Omental fat pad (tissue), 4 donors: ENCODE data around the gene ENPP4. TPM values are rescaled to one million over a fixed set of nuclear protein-coding genes. Genes with fewer than 3 reads are reported as not detected.

Experiments used
- ATAC-seq: fragments of 150-250 bp; one replicate; pipeline ENCODE4 v1.9.1; 2016; ENCODE audit warnings: mild to moderate bottlenecking, moderate library complexity; ENCODE audit not compliant: low FRiP score
- DNase-seq: peaks from one replicate; pipeline ENCODE4 v3.0.0-alpha.2; 2019; ENCODE audit warnings: low spot score
- CTCF ChIP-seq, 3 donors: fragments of 450-650 bp; IDR thresholded peaks; one replicate each; pipeline ENCODE4 v1.5.1; 2016 to 2017; ENCODE audit warnings: antibody characterized with exemption in 3 of 3, mild to moderate bottlenecking in 3 of 3, moderate library complexity in 2 of 3
- total RNA-seq, 4 donors: library from RNA; depleted of rRNA; stranded (reverse); fragments of >200 nt; gene quantifications; one replicate each; pipeline ENCODE4 v1.1.0, GENCODE V29; 2016

Gene ENPP4
- total RNA-seq, 4 donors from 2014 or later, result 16.8 to 27.3 (median 21.8) TPM

GRCh38 chr6:46098678-46099077, 31.1 kb upstream of the ENPP4 start:
- ATAC-seq (no peak), DNase-seq (no peak)
- TF ChIP-seq CTCF (IDR thresholded peaks at IDR 0.05), result no peak

GRCh38 chr6:46099952-46100351, 29.8 kb upstream of the ENPP4 start:
- no peak for TF ChIP-seq CTCF (IDR thresholded peaks at IDR 0.05)
- no peak for ATAC-seq
- DNase-seq, result no peak

GRCh38 chr6:46102123-46102522, 27.7 kb upstream of the ENPP4 start:
- DNase-seq (no peak), ATAC-seq (no peak)
- no peak for TF ChIP-seq CTCF (IDR thresholded peaks at IDR 0.05)

- no peak for ATAC-seq
- no peak for DNase-seq
- no peak for TF ChIP-seq CTCF (IDR thresholded peaks at IDR 0.05)
Observed at GRCh38 chr6:46103441-46104115, 26.2 kb upstream of the ENPP4 start.

- DNase-seq (no peak), ATAC-seq (no peak)
- no peak for TF ChIP-seq CTCF (IDR thresholded peaks at IDR 0.05)
Observed at GRCh38 chr6:46104209-46104608, 25.6 kb upstream of the ENPP4 start.

GRCh38 chr6:46105568-46105967, 24.2 kb upstream of the ENPP4 start:
- TF ChIP-seq CTCF (IDR thresholded peaks at IDR 0.05), result no peak
- ATAC-seq, result no peak
- no peak for DNase-seq

- no peak for TF ChIP-seq CTCF (IDR thresholded peaks at IDR 0.05)
- DNase-seq (no peak), ATAC-seq (no peak)
Observed at GRCh38 chr6:46113370-46113769, 16.4 kb upstream of the ENPP4 start.
